Measurements from ENCODE around the gene LAMA5.

LAMA5 gene

GRCh38 chr20:62369815-62370114 lies 2.7 kb upstream of the LAMA5 start:
- DNase-seq (ENCODE audit: low read depth), result no peak

GRCh38 chr20:62368976-62369814 lies 2.1 kb upstream of the LAMA5 start:
- no peak for DNase-seq (ENCODE audit: low read depth)

GRCh38 chr20:62368392-62368975 lies 1.4 kb upstream of the LAMA5 start:
- DNase-seq (ENCODE audit: low read depth), result no peak

GRCh38 chr20:62367633-62368391 lies 700 bp upstream of the LAMA5 start:
- DNase-seq (ENCODE audit: low read depth), result no peak

GRCh38 chr20:62366370-62367135 lies 559 bp downstream of the LAMA5 start:
- no peak for DNase-seq (ENCODE audit: low read depth)

GRCh38 chr20:62365814-62366369 lies 1.2 kb downstream of the LAMA5 start:
- DNase-seq (ENCODE audit: low read depth), result no peak

GRCh38 chr20:62364911-62365736 lies 2.0 kb downstream of the LAMA5 start:
- no peak for DNase-seq (ENCODE audit: low read depth)

- no peak for DNase-seq (ENCODE audit: low read depth)
Observed at GRCh38 chr20:62363920-62364851, 2.9 kb downstream of the LAMA5 start.

- no peak for DNase-seq (ENCODE audit: low read depth)
Observed at GRCh38 chr20:62362991-62363919, 3.9 kb downstream of the LAMA5 start.

GRCh38 chr20:62362590-62362940 lies 4.5 kb downstream of the LAMA5 start:
- DNase-seq (ENCODE audit: low read depth), result no peak

GRCh38 chr20:62361799-62362589 lies 5.1 kb downstream of the LAMA5 start:
- DNase-seq (ENCODE audit: low read depth), result no peak

- DNase-seq (ENCODE audit: low read depth), result no peak
Observed at GRCh38 chr20:62360854-62361798, 6.0 kb downstream of the LAMA5 start.

GRCh38 chr20:62359491-62360121 lies 7.5 kb downstream of the LAMA5 start:
- DNase-seq (ENCODE audit: low read depth), result no peak

GRCh38 chr20:62359043-62359490 lies 8.0 kb downstream of the LAMA5 start:
- DNase-seq (ENCODE audit: low read depth), result no peak

GRCh38 chr20:62358171-62359042 lies 8.7 kb downstream of the LAMA5 start:
- no peak for DNase-seq (ENCODE audit: low read depth)
